GM19035 (cell line): Measurements from ENCODE around the gene FEZ2.

Experiments
- ATAC-seq: cut with Tn5 transposase; IDR thresholded peaks from one replicate; pipeline ENCODE4 v1.9.1; 2021; ENCODE audit not compliant: unreplicated experiment

The FEZ2 gene

DNA sequence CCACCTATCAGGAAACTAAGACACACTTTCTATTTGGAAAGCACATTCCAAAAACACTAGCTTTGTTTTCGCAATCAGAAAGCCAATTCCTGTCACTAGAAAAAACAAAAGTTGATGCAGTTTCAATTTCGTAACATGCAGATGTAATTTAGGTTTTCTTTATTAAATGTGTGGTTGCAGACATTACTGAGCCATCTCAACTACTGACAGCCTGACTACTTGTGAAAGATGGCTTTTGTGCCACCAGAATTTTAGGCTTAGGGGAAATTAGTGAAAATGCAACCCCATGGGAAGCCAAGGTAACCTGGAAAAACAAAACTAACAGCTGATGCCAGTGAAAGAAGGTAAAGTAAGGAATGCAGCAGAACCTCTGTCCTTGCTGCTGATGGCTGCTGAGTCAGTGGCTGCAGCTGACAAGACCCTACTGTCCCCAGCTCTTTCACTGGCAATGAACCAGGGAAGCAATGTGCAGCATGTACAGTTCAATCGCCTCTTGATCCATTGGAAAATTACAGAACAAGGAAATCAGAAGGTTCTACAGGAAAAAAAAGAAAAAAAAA lies 34.9 kb downstream of the FEZ2 start:
- ATAC-seq: no peak

DNA sequence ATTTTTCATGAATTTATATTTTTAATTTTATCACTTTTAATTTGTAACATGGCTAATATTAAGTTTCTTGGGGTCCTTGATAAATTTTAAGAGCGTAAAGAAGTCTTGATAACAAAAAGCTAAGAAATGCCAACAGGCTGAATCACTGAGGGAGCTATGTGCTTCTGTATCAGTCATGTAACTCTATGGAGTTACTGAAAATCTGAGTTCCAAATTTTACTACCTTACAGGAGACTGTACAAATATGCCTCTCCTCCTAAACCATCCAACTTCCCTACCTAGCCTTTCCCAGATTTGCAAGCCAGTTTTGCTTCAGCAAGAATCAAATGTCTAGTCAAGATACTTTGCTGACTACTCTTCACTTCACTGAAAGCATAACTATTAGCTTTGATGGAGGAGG lies 35.7 kb downstream of the FEZ2 start:
- ATAC-seq: no peak

DNA sequence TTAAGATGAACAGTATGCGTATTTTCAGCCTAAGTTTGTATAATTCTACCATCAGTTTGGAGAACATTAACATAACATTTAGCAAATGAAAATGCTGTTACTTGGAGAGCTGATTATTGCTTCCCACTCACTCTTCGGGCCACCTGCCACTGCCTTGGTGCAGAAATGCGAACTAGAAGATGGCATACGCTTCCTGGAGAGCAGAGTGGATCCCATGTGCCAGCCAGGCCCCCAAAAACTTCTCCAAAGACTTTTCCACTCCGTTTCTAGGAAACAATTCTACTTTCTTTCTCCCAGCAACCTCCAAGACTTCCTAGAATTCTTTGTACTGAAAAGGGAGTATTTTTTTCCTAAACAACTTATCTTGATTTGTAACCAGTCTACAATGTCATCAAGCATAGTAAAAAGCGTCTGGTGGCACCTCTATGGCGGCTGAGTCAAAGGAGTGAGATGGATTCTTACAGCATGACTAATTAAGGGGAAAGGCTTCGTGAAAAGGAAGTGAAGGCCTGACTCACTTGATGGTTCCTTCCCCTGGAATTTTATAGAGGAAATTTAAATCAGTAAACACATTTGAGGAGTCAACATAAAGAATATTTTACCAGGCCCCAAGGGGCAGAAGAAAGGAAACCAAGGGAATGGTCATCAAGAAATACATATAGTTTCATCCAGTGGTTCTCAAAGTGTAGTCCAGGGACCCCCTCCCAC lies 36.6 kb downstream of the FEZ2 start:
- ATAC-seq: no peak

DNA sequence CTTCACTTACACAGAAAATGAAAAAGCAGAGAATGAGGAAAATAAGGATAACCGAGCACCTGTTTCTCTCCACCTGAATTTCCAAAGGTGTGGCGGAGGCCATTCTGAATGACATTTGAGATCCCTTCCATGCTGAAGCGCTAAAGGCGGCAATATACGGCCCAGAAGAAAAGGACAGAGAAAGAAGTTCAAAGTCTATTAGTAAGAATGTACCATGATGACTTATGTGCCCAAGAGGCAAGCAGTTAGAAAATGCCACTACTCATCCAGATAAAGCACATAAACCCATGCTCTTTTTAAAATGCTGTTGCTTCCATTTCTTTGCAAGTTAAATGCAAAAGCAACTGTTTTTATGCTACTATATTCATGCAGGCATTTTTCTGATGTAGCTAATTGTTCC lies 37.2 kb downstream of the FEZ2 start:
- ATAC-seq: no peak

DNA sequence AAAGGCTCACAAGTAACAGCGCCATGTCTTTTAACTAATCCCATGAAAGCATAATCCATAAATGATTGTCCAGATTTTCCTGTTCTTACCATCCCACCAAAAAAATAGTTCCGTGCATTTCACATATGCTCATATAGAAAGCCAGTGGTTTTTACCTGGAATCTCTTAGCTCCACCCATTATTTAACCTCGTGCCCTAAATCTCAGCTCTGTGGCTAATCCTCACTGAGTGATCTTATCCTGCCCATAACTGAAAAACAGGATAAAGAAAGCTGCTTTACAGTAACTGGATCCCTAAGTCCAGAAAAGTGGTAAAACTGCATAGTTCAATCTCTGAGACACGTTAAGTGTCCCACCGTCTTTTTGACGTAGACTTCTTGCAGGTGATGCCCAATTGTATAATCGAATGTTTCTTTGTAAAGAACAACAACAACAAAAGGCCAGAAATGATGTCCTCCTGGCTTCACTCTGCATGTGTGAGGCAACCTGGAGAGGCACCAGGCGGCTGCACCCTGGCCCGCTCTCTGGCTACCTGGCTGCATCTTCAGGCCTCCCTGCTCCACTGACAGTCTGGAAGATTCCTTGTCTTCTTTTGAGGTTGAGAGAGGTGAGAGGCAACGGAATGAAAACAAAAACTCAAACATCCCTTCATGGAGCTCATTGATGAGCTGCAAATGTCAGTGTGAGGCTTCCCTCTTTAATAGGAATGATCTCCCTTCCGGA lies 38.6 kb downstream of the FEZ2 start:
- no peak for ATAC-seq

DNA sequence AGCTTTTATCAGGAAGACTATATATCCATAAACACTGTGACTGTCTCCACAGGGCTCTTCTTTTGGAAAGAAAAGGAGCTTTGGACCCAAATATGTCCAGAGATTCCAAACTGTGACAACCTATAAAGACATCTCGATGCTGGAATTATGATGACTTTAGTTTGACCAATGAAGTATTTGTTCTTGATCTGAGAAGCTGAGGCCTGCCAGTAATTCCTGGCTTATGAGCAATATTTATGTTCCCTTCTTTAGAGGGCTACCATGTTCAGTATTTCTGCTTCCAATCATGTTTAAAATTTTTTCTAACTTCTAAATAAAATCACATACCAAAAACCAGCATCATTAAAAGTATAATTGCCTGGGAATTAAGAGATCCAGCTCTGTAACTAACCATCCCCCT lies 41.1 kb downstream of the FEZ2 start:
- ATAC-seq: no peak

DNA sequence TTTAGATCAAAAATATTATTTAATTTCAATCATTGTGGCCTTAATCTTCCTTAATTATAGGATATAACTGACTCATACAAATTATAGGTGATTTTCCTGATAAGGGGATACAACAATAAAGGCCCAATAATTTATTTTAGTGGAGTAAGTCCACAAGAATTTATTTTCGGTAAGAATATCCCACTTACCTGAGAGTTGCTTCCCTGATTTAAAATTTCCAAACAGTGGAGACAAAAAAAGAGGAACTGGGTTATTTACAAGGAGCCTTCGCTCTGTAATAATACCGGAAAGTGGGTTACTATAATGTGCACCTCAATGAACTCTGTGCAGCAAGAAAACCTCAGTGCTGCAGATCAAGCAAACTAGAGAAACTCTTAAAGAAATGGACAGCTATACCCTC lies 42.2 kb downstream of the FEZ2 start:
- ATAC-seq: no peak

DNA sequence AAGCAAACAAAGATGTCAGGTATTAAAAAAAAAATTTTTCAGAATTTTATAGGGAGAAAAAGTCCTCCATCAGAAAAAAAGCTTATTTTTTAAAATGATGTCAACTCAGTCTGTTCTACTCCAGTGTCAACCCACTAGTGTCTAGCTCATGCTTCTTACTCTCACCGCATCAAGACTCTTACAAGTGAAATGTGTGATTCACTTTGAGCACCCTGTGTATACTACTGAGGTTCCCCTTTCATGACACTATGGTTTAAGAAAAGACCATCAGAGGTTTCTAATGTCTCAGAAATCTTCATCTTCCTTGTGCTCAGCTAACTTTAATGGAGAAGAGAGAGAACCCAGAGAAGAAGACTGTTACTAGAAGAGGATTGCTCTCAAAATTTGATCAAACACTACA lies 43.4 kb downstream of the FEZ2 start:
- ATAC-seq: no peak

DNA sequence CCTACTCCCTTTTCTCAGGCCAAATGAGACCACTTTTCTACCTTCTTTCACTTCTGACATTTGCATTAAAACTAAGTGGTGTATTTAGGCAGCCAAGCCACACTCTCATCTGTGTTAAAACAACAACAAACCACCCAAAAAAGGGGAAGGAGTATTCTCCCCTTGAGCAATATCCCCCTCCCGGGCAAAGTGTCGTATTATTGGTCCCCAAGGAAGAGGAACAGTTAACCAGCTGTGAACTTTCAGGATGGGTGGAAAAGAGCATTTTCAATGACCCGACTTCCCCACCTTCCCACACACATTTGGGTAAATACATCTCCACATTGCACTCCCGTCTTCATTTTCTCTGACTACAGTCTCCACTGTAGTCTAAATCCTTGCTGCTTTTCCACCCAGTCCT lies 44.3 kb downstream of the FEZ2 start:
- no peak for ATAC-seq

DNA sequence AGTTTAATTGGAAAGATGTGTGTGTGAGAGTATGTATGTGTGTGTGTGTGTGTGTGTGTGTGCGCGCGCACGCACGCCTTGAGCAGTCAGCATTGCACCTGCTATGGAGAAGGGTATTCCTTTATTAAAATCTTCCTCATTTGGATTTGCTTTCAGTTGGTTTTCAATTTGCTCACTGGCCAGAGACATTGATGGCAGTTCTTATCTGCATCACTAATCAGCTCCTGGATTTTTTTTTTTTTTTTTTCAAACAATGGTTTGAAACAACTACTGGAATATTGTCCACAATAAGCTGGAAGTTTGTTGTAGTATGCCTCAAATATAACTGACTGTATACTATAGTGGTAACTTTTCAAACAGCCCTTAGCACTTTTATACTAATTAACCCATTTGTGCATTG lies 48.0 kb downstream of the FEZ2 start:
- ATAC-seq: no peak

DNA sequence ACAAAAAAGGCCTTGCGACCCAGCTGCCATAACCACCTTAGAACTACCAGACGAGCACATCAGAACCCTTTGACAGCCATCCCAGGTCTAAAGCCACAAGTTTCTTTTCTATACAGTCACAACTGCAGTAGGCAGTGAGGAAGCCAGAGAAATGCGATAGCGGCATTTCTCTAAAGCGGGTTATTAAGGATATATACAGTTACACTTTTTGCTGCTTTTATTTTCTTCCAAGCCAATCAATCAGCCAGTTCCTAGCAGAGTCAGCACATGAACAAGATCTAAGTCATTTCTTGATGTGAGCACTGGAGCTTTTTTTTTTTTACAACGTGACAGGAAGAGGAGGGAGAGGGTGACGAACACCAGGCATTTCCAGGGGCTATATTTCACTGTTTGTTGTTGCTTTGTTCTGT lies 48.8 kb downstream of the FEZ2 start:
- no peak for ATAC-seq

DNA sequence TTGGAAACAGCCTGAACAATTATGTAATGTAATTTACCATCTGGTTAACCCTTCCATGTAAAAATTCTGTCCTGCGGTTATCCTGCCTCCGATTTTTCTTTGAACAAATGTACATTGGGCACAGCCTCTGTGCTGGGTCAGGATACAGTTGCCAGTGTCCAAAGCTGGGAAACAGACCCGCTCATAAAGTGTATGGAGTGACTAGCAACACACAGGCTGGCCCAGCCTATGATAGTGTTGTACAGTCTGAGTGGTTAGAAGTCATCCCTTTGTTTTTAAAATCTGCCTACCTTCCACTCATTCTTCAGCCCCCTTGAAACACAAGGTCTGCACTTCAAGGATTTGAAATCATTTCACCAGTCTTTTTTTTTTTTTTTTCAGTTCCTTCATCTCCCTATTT lies 50.1 kb downstream of the FEZ2 start:
- ATAC-seq: no peak

DNA sequence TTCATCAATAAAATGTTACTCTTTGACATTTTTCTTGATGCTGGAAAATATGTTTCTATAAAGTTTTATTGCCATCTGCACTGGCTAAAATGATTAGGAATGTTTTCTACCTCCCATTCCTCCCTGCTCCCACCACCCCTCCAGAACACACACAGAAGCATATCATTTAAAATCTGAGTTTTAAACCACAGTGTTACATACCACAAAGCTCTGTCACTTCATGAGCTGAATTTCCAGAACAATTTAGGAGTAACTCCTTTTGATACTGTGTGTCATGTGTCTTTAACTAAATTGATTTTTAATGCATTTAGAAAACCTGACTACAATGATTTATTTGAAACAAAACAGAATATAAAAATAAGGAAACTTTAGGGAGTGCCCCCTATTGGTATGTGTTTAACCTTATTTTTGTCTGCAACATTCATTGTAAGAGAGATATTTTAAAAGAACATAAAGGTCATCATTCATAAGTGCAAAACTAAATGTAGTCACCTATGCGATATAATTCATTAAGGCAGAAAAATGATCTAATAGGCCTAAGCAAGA lies 52.0 kb downstream of the FEZ2 start:
- no peak for ATAC-seq

DNA sequence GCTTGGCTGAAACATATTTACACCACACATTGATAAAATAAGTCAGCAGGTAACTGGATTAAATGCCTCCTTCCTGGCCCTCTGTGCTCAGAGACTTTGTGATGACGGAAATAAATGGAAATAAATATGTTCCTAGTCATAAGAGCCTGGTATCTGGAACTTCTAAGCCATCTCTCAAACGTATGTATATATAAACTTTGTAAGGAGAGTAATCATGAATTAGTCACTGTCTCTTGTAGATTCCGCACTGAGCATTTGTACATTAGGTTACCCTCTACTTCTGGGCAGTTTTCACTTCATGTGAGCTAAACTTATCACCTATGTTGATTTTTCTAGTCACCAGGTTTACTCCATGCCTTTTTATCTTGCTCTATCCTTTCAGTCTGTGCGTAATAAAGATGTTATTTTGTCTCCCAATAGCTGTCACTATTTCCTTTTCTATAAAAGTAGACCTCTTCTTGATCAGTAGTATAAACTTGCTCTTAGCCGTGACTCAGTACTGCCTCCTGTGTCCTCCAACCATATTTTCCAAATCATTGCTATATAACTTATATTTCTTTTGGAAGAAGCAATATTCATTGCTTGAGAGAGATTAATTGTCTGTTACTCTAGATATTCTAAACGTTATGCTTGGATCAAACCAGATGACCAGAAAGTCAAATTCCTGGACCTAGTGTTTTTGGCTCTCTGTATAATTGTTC lies 53.2 kb downstream of the FEZ2 start:
- ATAC-seq: no peak

DNA sequence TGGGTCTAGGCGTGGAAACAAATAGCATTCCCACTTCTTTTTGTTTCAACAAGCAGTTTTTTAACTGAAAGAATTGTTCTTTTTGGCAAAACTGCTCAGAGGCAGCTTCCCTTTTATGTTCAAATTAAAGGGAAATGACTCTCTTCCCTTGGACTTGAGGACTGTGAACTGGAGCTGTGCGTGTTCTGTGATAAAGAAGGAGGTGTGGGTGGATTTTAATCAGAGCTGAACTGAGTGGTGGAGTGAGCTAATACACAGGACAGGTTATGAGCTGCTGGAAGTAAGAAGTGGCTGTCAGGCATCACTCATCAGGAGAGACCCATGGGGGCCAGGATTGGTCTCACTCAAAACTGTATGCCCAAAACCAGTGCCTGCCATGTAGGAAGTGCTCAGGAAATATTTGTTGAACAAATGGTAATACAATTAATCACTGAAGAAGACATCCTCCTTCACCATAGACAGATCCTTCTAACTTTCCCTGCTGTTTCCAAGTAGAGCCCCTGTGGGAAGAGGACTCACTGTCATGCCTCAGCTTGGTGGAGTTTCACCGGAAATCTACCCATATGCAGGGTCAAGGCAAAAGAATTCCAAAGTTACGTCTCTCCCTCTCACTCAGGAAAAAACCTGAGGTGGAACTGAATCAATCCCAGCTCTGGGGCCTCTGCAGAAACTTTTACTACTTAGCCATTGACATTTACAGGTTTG lies 55.9 kb downstream of the FEZ2 start:
- ATAC-seq: no peak

DNA sequence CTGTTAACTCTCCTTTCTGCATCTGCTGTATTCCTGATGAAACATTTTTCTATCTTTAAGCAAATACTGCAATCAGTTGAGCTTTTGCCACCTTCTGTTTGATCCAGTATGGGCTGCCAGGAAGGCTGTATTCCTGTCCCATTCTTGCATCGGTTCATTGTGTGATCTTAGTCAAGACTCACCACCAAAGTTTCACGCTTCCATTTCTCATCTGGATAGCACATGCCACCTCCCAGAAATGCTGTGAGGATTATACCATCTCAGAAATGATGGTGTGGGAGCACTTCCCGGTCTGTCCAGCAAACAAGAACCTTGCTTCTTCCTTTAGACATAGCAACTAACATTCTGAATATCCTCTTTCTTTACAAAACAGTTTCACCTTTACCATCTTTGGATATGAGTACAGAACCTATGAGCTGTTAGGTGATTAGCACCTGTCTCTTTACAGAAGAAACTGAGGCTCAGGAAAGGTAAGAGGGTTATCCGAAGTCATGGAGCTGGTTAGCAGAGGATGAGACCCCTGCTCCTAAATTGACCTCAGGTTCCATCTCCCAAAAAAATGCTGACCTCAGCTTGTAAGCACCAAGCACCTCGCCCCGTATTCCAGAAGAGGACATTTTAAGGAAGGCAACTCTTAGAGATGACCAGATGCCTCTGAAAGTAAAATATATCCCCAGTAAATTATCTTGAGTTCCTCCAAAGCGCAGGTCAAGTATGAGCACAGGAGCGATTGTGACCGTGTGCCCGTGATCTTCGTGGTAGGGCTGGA lies 56.8 kb downstream of the FEZ2 start:
- no peak for ATAC-seq

DNA sequence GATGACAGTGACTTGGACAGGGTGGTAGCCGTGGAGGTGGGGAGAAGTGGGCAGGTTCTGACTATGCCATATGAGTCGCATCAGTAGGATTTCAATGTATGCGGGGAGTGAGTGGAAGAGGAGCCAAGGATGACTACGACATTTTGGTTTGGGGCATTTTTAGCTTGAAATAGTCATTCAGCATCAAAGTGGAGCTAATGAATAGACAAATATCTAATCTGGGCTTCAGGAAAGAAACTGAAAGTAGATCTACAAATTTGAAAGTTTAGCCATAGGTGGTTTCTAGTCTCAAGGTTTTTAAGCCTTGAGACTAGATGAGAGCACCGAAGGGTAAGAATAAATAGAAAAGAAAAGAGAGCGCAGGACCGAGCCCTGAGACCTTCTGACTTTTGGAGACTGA lies 58.3 kb downstream of the FEZ2 start:
- no peak for ATAC-seq

DNA sequence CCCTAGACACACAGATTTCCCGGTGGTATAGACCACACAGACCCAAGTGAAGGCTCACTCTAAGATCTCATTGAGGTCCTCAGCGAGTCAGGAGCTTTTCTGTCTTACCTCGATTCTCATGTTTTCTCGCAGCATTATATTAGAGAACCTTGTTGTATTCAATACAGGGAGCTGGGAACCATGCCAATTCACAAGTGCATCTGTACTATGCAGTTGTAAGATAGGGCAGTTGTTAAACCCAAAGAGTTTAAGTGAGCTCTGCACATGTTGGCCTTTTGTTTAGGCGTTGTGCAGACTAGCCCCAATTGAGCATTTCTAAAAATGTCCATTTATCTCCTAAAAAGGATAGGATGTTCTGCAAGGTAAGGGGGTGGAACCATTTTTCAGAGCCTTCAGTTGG lies 59.6 kb downstream of the FEZ2 start:
- ATAC-seq: no peak

DNA sequence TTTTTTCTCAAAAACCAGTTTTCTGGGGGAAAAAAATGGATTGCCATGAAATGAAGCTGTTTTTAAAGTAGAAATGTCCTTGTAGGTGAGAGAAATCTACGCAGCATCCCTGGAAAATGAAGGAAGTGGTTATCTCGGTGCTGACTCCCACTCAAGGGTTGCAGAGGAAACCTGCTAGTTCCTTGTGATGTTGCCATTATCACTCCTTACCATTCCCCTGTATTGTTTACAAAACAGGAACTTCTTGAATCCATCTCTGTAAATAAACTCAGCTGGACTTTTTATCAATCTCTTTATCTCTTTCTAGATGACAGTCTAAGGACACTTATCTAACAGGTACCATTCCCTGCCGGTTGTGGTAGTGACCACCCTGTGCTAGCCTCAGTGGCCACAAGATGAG lies 61.2 kb downstream of the FEZ2 start:
- no peak for ATAC-seq

DNA sequence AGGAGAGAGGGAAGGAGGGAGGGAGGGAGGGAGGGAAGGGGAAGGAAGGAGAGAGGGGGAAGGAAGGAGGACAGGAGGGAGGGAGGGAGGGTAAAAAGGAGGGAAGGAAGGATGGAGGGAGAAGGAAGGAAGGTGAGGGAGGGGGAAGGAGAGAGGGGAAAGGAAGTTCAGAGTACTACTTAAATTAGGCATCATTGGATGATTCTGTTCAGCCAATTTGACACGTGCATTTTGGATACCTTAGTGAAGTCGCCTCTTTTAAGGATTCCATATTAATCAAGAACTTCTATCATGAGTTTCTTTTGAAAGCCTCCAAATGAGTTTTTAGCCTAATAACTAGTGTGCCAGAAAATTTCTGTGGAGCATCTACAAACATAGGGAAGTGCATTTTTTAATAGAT lies 62.9 kb downstream of the FEZ2 start:
- ATAC-seq: no peak
